SU-DHL-6 (cell line): ENCODE data around the gene WDR35.

ENCODE experiments used
- H2AFZ ChIP-seq: fragments of 200-600 bp; sonication (generic); 2 replicates; pipeline ENCODE4 v1.6.1; 2014; ENCODE audit warnings: low read depth, mild to moderate bottlenecking, moderate library complexity, mixed read lengths, antibody characterized with exemption, low read length; ENCODE audit not compliant: severe bottlenecking
- H3F3A ChIP-seq: fragments of 200-600 bp; shearing (Covaris generic); 2 replicates; pipeline ENCODE4 v1.6.0; 2016; ENCODE audit warnings: antibody characterized with exemption, mild to moderate bottlenecking; ENCODE audit not compliant: insufficient read depth
- H3K27ac ChIP-seq: fragments of 200-600 bp; sonication (generic); 2 replicates; pipeline ENCODE4 v1.5.1; 2016; ENCODE audit warnings: low read depth, mild to moderate bottlenecking, low read length, moderate library complexity, mixed read lengths
- H3K27me3 ChIP-seq: fragments of 200-600 bp; sonication (generic), shearing (Covaris generic); 2 replicates; pipeline ENCODE4 v1.6.0; 2014; ENCODE audit warnings: mild to moderate bottlenecking, low read length
- H3K36me3 ChIP-seq: fragments of 200-600 bp; sonication (generic); 2 replicates; pipeline ENCODE4 v1.6.1; 2014; ENCODE audit warnings: mild to moderate bottlenecking, low read length, mixed read lengths
- H3K4me2 ChIP-seq: fragments of 300-600, 200-600 bp; shearing (Covaris generic), sonication (generic); 2 replicates; pipeline ENCODE4 v1.6.0; 2014; ENCODE audit warnings: low read length, low read depth, mild to moderate bottlenecking; ENCODE audit not compliant: poor library complexity, severe bottlenecking
- H3K4me3 ChIP-seq: fragments of 200-600 bp; sonication (generic); 2 replicates; pipeline ENCODE4 v1.5.1; 2014; ENCODE audit warnings: antibody characterized with exemption, low read length, mild to moderate bottlenecking, mixed read lengths; ENCODE audit not compliant: insufficient read depth, poor library complexity, severe bottlenecking
- H3K79me2 ChIP-seq: fragments of 200-600 bp; sonication (generic); 2 replicates; pipeline ENCODE4 v1.6.1; 2014; ENCODE audit warnings: mild to moderate bottlenecking, low read length, moderate library complexity; ENCODE audit not compliant: insufficient read depth
- H3K9ac ChIP-seq: fragments of 200-600 bp; sonication (generic); 2 replicates; pipeline ENCODE4 v1.7.0; 2014; ENCODE audit warnings: mild to moderate bottlenecking, low read length
- H3K9me2 ChIP-seq: fragments of 200-600 bp; sonication (generic); replicated peaks from 2 replicates; pipeline ENCODE4 v1.6.1; 2014; ENCODE audit warnings: low read length; ENCODE audit not compliant: insufficient read depth
- H3K9me3 ChIP-seq: fragments of 200-600 bp; sonication (generic); 2 replicates; pipeline ENCODE4 v1.6.1; 2014; ENCODE audit warnings: low read length, mixed read lengths; ENCODE audit not compliant: insufficient read depth
- H4K20me1 ChIP-seq: fragments of 200-600 bp; sonication (generic); 2 replicates; pipeline ENCODE4 v1.6.1; 2014; ENCODE audit warnings: low read depth, mild to moderate bottlenecking, antibody characterized with exemption, low read length, moderate library complexity, mixed read lengths
- CTCF ChIP-seq: fragments of 200-600 bp; sonication (generic); IDR thresholded peaks from one replicate; pipeline ENCODE4 v1.5.1; 2017; ENCODE audit warnings: antibody characterized with exemption, mild to moderate bottlenecking, low read length, moderate library complexity; ENCODE audit not compliant: insufficient read depth, poor library complexity, severe bottlenecking
- EZH2phosphoT487 ChIP-seq: fragments of 200-600 bp; sonication (generic), shearing (Covaris generic); conservative IDR thresholded peaks from 2 replicates; pipeline ENCODE4 v1.6.1; 2018; ENCODE audit warnings: mild to moderate bottlenecking, antibody characterized with exemption, low read length, moderate library complexity, mixed read lengths

WDR35 gene

DNA sequence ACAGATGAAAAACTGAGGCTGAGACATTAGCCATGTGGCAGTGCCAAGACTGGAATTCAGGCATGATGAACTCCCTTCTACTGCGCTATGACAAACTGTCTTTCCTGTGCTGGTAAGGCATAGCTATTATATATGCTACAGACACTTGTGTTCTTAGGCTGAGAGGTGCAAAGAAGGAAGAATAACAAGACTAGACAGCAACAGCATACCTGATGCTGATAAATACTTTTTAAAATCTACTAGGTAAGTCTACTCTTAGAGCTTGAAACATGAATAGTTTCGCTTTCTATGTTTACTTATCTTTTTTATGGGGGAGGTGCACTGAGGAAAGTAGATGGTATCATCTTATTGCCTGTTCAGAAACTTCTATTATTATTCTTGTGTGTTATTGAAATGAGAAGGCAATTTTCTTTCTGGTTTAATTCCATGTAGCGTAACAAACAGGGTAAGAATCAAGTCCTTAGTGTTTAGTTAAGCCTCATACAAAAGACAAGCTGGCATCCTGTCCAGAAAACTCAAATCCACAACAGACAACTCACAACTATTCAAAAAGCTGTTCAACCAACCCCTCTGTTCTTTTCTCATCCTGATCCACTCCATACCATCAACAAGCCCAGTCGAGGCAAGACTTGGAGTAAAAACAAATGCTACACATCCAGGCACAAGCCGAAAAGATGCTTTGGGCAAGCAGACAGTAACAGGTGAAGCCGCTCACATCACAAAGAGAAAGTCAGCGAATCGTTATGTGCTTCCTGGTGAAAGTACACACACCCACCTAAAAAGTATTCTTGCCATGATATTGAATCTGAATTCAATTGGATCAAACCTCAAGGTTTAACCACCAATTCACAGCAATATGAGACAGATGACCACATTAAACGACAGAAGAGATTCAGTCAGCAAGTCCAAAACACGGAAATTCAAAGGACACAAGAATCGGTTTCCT lies 89.6 kb downstream of the WDR35 start:
- no peaks in the 10 kb centered on the region for H3F3A ChIP-seq
- H2AFZ ChIP-seq = no peak overlapping the region
- H3K9me2 ChIP-seq = no peaks in the 10 kb centered on the region
- peaks cover 4% of the 10 kb centered on the region; the same call in 1 of the 2 replicates for H3K36me3 ChIP-seq
- no peaks in the 10 kb centered on the region for H3K9me3 ChIP-seq
- H3K27ac ChIP-seq = no peak overlapping the region
- H3K79me2 ChIP-seq = peaks cover 49% of the 10 kb centered on the region
- H3K4me2 ChIP-seq = peak overlapping the region; percentile 63
- H3K27me3 ChIP-seq = no peaks in the 10 kb centered on the region
- peak overlapping the region; percentile 82 for H3K4me3 ChIP-seq
- TF ChIP-seq CTCF = no peak
- no peak for TF ChIP-seq EZH2phosphoT487
- no peaks in the 10 kb centered on the region for H4K20me1 ChIP-seq
- H3K9ac ChIP-seq = peak overlapping the region; percentile 86

- Histone ChIP-seq H3K9me2 (no peaks in the 10 kb centered on the region), H3K4me3 (no peak overlapping the region), H3K79me2 (peaks cover 53% of the 10 kb centered on the region), H4K20me1 (peaks cover 4% of the 10 kb centered on the region; the same call in 1 of the 2 replicates), H3K27me3 (no peaks in the 10 kb centered on the region), H3K9ac (no peak overlapping the region), H3F3A (no peaks in the 10 kb centered on the region), H2AFZ (no peak overlapping the region), H3K4me2 (peak overlapping the region; percentile 2), H3K9me3 (no peaks in the 10 kb centered on the region), H3K27ac (no peak overlapping the region), H3K36me3 (peaks cover 7% of the 10 kb centered on the region; the same call in 1 of the 2 replicates)
- TF ChIP-seq EZH2phosphoT487 = no peak
- TF ChIP-seq CTCF = no peak
These were observed 91.1 kb downstream of the WDR35 start for GRCh38 chr2:19898592-19899329.

GRCh38 chr2:19897623-19898245 lies 92.2 kb downstream of the WDR35 start:
- H3K9me3 ChIP-seq = no peaks in the 10 kb centered on the region
- no peak overlapping the region for H3K4me3 ChIP-seq
- H3K27me3 ChIP-seq = no peaks in the 10 kb centered on the region
- H3K79me2 ChIP-seq = peaks cover 53% of the 10 kb centered on the region
- H3K4me2 ChIP-seq = peak overlapping the region; percentile 19
- H3F3A ChIP-seq = no peaks in the 10 kb centered on the region
- no peaks in the 10 kb centered on the region for H3K9me2 ChIP-seq
- no peak overlapping the region for H2AFZ ChIP-seq
- H3K27ac ChIP-seq = no peak overlapping the region
- TF ChIP-seq CTCF (no peak), EZH2phosphoT487 (no peak)
- peaks cover 4% of the 10 kb centered on the region; the same call in 1 of the 2 replicates for H4K20me1 ChIP-seq
- H3K9ac ChIP-seq = 0 out of 2 replicates have a peak overlapping the region, but pooled peaks have one; percentile 9
- peaks cover 7% of the 10 kb centered on the region; the same call in 1 of the 2 replicates for H3K36me3 ChIP-seq
